NCI-H146 treated with DMSO at 0.1 percent for 48 hours (cell line): ENCODE measurements around the gene FNDC5.
A peak's percentile ranks its signal among the peaks of the same experiment; 100 is the strongest.

Experiments used
- DNase-seq: peaks from one replicate; lab custom pipeline; 2025; ENCODE audit not compliant: unreplicated experiment; lab: John Stamatoyannopoulos, UW

FNDC5 gene

GRCh38 chr1:32865639-32866405 is 4.9 kb downstream of the FNDC5 start:
- no peak for DNase-seq

- DNase-seq: no peak
These were observed 6.2 kb downstream of the FNDC5 start for GRCh38 chr1:32864375-32865019.

GRCh38 chr1:32863881-32864245 is 6.8 kb downstream of the FNDC5 start:
- DNase-seq: no peak

GRCh38 chr1:32863218-32863880 is 7.4 kb downstream of the FNDC5 start:
- no peak for DNase-seq

- DNase-seq: no peak
These were observed 8.6 kb downstream of the FNDC5 start for GRCh38 chr1:32861904-32862695.

- DNase-seq: no peak
These were observed 10.1 kb downstream of the FNDC5 start for GRCh38 chr1:32860566-32860965.

- no peak for DNase-seq
These were observed 10.8 kb downstream of the FNDC5 start for GRCh38 chr1:32859915-32860314.

- DNase-seq: no peak
These were observed 11.9 kb downstream of the FNDC5 start for GRCh38 chr1:32858791-32859190.

- DNase-seq: no peak
These were observed 12.6 kb downstream of the FNDC5 start for GRCh38 chr1:32858136-32858535.

GRCh38 chr1:32855861-32856617 is 14.7 kb downstream of the FNDC5 start:
- DNase-seq: no peak

- DNase-seq: peak; percentile 10
These were observed 22.2 kb downstream of the FNDC5 start for GRCh38 chr1:32848354-32849063.

GRCh38 chr1:32831878-32832277 is 38.8 kb downstream of the FNDC5 start:
- DNase-seq: no peak

- DNase-seq: no peak
These were observed 40.4 kb downstream of the FNDC5 start for GRCh38 chr1:32830092-32830852.

- no peak for DNase-seq
These were observed 42.4 kb downstream of the FNDC5 start for GRCh38 chr1:32828341-32828740.

- DNase-seq: no peak
These were observed 45.5 kb downstream of the FNDC5 start for GRCh38 chr1:32825181-32825580.

GRCh38 chr1:32818804-32819541 is 51.7 kb downstream of the FNDC5 start:
- no peak for DNase-seq

GRCh38 chr1:32817815-32818786 is 52.6 kb downstream of the FNDC5 start:
- peak; percentile 49 for DNase-seq
